Measurements from ENCODE around the gene SLC16A2. TPM values are rescaled to one million over a fixed set of nuclear protein-coding genes. Genes with fewer than 3 reads are reported as not detected.

SLC16A2 gene
- total RNA-seq, 1 experiment from 2014 or later: 25.4 TPM

- DNase-seq (ENCODE audit: low read depth): peak; percentile 73
Observed at GRCh38 chrX:74535408-74536151, 114.3 kb downstream of the SLC16A2 start.

- DNase-seq (ENCODE audit: low read depth): peak; percentile 91
Observed at GRCh38 chrX:74536152-74536831, 115.0 kb downstream of the SLC16A2 start.

DNA sequence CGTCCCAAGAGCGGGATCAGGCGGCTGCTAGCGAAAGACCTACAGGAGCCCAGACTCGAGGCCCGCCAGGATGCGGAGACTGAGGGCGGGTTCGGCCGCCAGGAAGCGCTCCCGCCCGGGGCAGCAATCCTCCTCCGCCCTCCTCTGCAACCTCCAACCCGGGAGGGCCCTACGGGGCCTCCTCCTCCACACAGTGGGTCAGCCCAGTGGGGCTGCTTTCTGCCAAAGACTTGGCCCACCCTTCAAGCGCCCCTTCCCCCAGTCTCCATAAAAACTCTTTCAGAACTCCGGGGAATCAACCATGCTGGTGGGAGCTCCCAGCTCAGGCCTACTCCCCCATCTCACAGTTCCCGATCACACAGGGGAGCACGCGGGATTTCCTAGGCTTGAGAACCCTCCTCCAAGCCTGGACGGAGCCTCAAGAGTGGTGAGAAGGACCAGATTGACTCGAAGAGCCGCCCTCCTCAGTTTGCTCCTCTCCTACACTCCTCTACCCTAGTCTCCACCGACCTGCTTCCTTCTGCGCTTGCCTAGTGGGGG lies 115.6 kb downstream of the SLC16A2 start:
- no peak for DNase-seq (ENCODE audit: low read depth)

GRCh38 chrX:74540635-74541249 lies 119.4 kb downstream of the SLC16A2 start:
- no peak for DNase-seq (ENCODE audit: low read depth)

DNA sequence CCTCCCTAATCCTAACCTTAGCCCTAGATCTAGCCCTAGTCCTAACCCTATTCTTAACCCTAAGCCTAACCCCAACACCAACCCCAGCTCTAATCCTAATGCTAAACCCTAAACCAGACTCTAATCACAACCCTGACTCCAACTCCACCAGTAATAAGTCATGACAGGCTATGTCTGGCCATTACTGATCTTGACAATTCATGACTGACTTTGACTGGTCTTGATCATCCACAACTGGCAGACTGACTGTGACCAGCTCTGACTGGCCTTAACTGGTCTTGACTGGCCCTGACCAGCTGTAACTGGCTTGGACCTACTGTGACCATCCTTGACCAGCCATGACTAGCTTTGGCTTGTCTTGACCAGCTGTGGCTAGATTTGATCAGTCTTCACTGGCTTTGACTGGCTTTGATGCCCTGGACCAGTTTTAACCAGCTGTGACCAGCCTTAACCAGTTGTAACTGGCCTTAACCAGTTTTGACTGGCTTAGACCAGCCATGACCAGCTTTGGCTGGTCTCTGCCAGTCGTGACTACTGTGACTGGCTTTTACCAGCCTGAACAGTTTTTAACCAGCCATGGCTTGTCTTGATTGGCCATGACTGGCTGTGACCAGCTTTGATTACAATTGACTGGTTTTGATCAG lies 124.7 kb downstream of the SLC16A2 start:
- no peak for DNase-seq (ENCODE audit: low read depth)

DNA sequence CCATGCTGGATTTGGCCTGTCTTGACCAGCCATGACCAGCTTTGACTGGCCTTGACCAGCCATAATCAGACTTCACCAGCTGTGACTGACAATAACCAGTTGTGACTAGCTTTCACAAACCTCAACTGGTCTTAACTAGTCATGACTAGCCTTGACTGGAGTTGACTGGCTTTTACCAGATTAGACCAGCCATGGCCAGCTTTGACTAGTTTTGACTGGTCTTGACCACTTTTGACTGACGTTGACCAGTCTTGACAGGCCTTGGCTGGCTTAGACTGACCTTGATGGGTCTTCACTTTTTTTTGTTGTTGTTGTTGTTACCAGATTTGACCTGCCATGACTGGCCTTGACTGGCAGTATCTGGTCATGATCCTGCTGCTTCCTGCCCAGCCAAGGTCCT lies 125.7 kb downstream of the SLC16A2 start:
- no peak for DNase-seq (ENCODE audit: low read depth)

GRCh38 chrX:74550295-74550802 lies 129.1 kb downstream of the SLC16A2 start:
- peak; percentile 74 for DNase-seq (ENCODE audit: low read depth)

DNA sequence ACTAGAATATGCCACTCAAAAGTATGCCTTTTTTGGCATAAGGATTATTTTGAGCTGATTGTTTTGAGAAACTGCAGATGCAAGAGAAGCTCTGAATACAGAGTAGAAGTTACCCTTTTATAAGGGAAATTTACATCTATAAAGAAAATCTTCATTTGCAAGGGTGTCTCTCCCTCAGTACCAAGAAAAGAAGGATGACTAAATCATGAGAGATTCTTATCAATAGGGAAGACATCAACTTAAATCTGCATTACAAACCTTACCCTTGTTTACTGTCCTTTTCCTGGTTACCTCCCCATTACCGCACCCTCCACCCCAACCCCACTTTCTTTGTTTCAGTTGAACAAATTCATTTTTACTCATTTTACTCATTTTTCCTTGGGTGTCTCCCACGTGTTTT lies 130.6 kb downstream of the SLC16A2 start:
- DNase-seq (ENCODE audit: low read depth): no peak

DNA sequence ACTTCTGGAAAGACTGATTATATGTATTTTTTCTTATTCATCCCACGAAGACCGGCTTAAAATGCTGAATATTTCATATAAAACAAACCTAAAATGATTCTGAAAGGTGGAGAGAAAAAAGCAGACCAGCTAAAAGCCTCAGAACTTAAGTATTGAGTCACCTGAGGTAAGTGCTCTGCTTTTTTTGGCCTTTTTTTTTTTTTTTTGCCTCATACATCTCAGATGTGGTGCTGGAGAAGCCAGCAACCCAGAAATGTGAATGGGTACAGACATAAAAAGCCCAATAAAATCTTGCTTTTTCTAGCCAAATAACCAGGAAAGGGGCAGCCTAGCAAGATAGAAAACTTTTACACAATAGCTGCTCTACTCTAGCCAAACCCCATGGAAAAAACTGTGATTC lies 136.1 kb downstream of the SLC16A2 start:
- no peak for DNase-seq (ENCODE audit: low read depth)

DNA sequence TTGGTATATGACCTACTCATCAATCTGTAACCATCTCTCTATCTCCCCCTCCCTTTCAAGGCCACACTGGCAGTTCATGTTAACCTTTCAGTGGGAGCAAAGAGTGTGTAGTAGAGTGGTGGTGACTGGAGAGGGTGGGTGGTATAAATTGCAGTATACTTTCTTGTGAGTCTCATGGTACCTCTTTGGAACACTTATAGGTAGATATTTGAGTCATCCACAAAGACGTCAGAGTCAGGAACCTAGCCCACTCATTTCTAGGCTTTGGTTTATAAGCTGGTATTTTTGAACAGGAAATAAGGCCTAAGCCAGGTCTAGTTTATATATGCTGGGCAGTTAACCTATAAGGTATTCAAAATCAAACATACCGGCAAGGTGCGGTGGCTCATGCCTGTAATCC lies 156.8 kb downstream of the SLC16A2 start:
- no peak for DNase-seq (ENCODE audit: low read depth)

- peak; percentile 8 for DNase-seq (ENCODE audit: low read depth)
Observed at GRCh38 chrX:74579597-74580198, 158.4 kb downstream of the SLC16A2 start.

Other genes with a start within 250 kb of the SLC16A2 start
- not detected in 2 replicates for gene ZCCHC13, start 117.3 kb upstream of the SLC16A2 start, total RNA-seq (2014; rRNA removed; shearing (Covaris generic))
- gene RLIM, start 193.1 kb downstream of the SLC16A2 start, total RNA-seq (2014; rRNA removed; shearing (Covaris generic)): 52.2 and 57.2 TPM in 2 replicates